Mucosa of gallbladder (tissue), 1 donor: Measurements from ENCODE around the gene WDR12. TPM values are rescaled to one million over a fixed set of nuclear protein-coding genes. Genes with fewer than 3 reads are reported as not detected.

Source experiments
- total RNA-seq: library from RNA; stranded (reverse); gene quantifications from one replicate; pipeline ENCODE4 v1.2.1, GENCODE V29; 2021
- donor health status: DM: no; HTN: no; CAD: no.

The WDR12 gene
- total RNA-seq, 1 donor from 2014 or later: 24.4 TPM

Other genes with a start within 250 kb of the WDR12 start
- gene ICA1L, start 39.9 kb downstream of the WDR12 start, total RNA-seq: 8.9 TPM
- 9.6 TPM for gene CARF, start 602 bp upstream of the WDR12 start, total RNA-seq
- 56.3 TPM for gene NBEAL1, start 103.2 kb upstream of the WDR12 start, total RNA-seq